ENCODE data around the gene KRT16. TPM values are rescaled to one million over a fixed set of nuclear protein-coding genes. Genes with fewer than 3 reads are reported as not detected.
"Not testable (repeated sequence)": the region's sequence is repeated elsewhere in the genome, so short reads cannot be mapped to it uniquely, and the experiment has no call there.

Gene KRT16
- total RNA-seq, 4 donors from 2014 or later, result not detected

DNA sequence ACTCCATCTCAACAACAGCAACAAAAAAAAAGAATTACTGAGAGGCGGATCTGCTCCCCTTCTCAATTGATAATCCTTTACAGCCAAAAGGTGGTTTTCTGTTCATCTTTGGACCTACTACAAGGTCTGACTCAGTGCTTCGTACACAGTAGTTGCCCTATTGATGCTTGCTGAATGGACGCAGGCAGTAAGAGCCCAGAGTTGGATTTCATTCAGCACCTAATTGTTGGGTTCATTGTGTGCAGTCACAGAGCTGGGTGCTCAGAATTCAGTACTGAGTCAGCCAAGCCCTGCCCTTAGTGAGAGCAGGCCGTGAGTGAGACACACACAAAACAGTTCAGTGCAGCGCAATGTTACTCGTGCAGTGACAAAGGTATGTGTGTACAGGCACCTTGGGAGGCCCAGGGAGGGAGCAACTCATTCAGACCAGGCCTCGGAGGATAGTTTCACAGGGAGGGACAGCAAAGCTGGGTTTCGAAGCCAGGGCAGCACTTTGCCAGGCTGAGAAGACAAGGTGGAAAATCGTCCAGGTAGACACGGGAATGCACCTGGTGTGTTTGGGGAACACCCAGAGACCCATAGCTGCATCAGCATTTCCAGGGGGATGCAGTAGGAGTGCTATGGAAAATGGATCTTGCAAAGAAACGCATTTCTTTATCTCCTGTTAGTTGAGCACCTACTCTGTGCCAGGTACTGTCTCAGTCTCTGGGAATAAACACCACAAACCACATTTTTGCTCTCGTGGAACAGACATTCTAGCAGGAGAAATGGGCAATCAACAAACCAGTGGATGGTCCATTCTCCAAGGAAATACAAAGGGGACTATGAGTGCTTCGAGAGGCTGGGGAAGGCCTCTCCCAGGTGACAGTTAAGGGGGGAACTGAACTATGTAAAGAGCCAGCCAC, 29.9 kb upstream of the KRT16 start:
- Histone ChIP-seq H3K27ac (no peak overlapping the region), H3K9me3 (no peaks in the 10 kb centered on the region), H3K4me3 (no peak overlapping the region), H3K4me1 (no peaks in the 10 kb centered on the region), H3K27me3 (no peaks in the 10 kb centered on the region), H3K36me3 (no peaks in the 10 kb centered on the region)
- intact Hi-C loops (cut with DNase I; ENCODE audit: low total_unique reads), result loop anchor here (10.0 kb wide), 1 partner anchor 788 kb away; no protein-coding TSS in a partner anchor
- no peak for DNase-seq
- TF ChIP-seq POLR2A (IDR thresholded peaks at IDR 0.05), result no peak
- TF ChIP-seq, protein P1, sequence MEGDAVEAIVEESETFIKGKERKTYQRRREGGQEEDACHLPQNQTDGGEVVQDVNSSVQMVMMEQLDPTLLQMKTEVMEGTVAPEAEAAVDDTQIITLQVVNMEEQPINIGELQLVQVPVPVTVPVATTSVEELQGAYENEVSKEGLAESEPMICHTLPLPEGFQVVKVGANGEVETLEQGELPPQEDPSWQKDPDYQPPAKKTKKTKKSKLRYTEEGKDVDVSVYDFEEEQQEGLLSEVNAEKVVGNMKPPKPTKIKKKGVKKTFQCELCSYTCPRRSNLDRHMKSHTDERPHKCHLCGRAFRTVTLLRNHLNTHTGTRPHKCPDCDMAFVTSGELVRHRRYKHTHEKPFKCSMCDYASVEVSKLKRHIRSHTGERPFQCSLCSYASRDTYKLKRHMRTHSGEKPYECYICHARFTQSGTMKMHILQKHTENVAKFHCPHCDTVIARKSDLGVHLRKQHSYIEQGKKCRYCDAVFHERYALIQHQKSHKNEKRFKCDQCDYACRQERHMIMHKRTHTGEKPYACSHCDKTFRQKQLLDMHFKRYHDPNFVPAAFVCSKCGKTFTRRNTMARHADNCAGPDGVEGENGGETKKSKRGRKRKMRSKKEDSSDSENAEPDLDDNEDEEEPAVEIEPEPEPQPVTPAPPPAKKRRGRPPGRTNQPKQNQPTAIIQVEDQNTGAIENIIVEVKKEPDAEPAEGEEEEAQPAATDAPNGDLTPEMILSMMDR (IDR thresholded peaks at IDR 0.05), result no peak

DNA sequence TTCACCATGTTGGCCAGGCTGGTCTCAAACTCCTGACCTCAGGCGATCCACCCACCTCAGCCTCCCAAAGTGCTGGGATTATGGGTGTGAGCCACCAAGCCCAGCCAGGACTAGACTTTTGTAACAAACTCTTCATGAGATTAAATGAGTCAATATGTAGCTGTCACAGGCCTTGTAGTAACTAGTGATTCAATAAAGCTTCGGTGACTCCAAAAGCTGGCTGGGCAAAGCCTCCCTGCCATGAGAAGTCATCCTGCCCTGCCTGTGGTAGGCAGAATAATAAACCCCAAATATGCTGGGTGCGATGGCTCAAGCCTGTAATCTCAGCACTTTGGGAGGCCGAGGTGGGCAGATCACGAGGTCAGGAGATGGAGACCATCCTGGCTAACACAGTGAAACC, 28.0 kb upstream of the KRT16 start:
- not testable (repeated sequence) for H3K4me3 ChIP-seq, H3K4me1 ChIP-seq, H3K27me3 ChIP-seq, DNase-seq, H3K36me3 ChIP-seq, H3K27ac ChIP-seq, H3K9me3 ChIP-seq
- intact Hi-C loops (cut with DNase I; ENCODE audit: low total_unique reads), result loop anchor here (10.0 kb wide), 1 partner anchor 786 kb away; no protein-coding TSS in a partner anchor

DNA sequence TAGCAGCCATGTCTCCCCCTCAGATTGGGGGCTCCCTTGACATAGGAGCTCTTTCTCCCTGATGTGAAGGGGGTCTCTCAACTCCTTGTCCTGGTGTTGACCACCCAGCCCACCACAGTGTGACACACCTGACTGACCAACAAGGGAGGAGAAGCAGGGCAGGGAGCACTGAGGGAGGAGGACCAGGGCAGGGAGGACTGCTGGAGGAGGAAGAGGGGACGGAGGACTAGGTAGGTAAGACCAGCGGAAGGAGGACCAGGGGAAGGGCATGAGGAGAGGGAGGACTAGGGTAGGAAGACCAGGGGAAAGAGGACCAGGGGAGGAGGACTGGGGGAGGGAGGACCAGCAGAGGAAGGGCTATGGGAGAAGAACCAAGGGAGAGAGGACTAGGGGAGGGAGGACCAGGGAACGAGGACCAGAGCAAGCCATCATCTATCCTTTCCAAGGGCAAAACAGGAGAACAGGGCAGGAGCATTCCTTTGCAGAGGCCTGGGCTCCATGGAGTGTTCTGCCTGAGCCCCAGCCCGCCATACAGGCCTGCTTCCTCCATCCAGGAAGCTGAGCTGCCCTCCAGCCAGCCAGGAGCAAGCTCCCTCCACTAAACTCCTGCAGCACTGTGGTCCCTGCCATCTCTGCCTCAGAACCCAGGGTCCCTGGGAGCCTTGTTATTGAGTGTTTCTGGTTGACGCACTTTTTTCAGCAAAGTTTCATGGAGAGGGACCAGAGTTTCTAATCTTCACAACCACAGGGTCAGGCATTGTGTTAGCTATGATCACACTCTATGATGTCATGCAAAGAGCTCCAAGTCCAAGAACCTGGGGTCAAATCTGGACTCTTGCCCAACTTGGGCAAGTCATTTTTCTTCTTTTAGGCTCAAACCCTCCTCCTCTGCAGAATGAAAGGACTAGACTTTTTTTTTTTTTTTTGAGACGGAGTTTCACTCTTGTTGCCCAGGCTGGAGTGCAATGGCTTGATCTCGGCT, 27.2 kb upstream of the KRT16 start:
- no peak for DNase-seq
- intact Hi-C loops (cut with DNase I; ENCODE audit: low total_unique reads), result loop anchor here (10.0 kb wide), 1 partner anchor 785 kb away; no protein-coding TSS in a partner anchor
- H3K27me3 ChIP-seq, result no peaks in the 10 kb centered on the region
- no peak overlapping the region for H3K27ac ChIP-seq
- H3K4me3 ChIP-seq, result no peak overlapping the region
- no peaks in the 10 kb centered on the region for H3K36me3 ChIP-seq
- no peaks in the 10 kb centered on the region for H3K4me1 ChIP-seq
- no peak for TF ChIP-seq POLR2A (IDR thresholded peaks at IDR 0.05)
- TF ChIP-seq, protein P1 (IDR thresholded peaks at IDR 0.05), result no peak
- no peaks in the 10 kb centered on the region for H3K9me3 ChIP-seq

DNA sequence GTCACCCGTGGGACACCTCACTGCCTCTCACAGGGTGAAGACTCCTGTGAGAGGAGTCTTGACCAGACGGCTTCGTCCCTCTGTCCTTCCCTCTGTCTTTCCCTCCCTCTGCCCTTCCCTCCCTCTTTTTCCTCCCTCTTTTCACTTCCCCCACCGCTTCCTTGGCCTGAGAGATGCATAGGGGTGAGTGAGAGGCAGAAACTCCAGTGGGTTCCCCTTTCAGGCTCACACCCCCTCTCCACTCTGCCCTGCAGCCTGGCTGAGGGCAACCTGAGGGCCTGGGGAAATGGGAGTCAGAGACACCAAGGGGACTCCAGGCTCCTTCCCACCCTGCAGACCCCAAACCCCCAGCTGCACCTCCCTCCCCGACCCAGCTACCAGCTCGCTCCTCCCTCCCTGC, 26.4 kb upstream of the KRT16 start:
- no peak for TF ChIP-seq POLR2A (IDR thresholded peaks at IDR 0.05)
- TF ChIP-seq, protein P1 (IDR thresholded peaks at IDR 0.05), result no peak
- Histone ChIP-seq H3K27ac (no peak overlapping the region), H3K4me1 (no peaks in the 10 kb centered on the region), H3K27me3 (no peaks in the 10 kb centered on the region), H3K9me3 (no peaks in the 10 kb centered on the region), H3K4me3 (no peak overlapping the region), H3K36me3 (no peaks in the 10 kb centered on the region)
- no peak for DNase-seq
- intact Hi-C loops (cut with DNase I; ENCODE audit: low total_unique reads), result no loop called here

DNA sequence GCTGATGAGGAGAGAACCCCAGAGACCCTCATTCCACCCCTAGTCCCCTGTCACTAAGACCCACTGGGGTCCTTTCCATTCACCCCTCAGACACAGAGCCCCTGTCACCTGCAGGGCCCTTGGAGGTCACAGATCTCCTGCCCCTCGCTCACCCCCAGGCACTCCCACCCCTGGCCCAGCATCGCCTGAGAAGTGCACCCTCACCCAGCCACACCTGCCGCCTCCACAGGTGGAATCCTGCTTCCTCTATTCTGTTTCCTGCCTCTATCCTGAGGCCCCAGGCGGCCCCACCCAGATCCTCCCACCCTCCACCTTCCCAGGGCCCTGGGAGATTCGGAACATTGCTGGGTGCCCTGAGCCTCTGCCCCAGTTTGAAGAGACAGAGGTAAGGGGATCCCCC, 25.6 kb upstream of the KRT16 start:
- Histone ChIP-seq H3K9me3 (no peaks in the 10 kb centered on the region), H3K4me1 (no peaks in the 10 kb centered on the region), H3K27me3 (no peaks in the 10 kb centered on the region), H3K4me3 (no peak overlapping the region), H3K36me3 (no peaks in the 10 kb centered on the region), H3K27ac (no peak overlapping the region)
- intact Hi-C loops (cut with DNase I; ENCODE audit: low total_unique reads), result no loop called here
- no peak for DNase-seq
- TF ChIP-seq POLR2A (IDR thresholded peaks at IDR 0.05), result no peak
- TF ChIP-seq, protein P1 (IDR thresholded peaks at IDR 0.05), result no peak
